ENCODE measurements around the gene KLF14. TPM values are rescaled to one million over a fixed set of nuclear protein-coding genes. Genes with fewer than 3 reads are reported as not detected.
"Not testable (repeated sequence)": the region's sequence is repeated elsewhere in the genome, so short reads cannot be mapped to it uniquely, and the experiment has no call there.

The KLF14 gene
- total RNA-seq, 1 donor from 2014 or later, result not detected

DNA sequence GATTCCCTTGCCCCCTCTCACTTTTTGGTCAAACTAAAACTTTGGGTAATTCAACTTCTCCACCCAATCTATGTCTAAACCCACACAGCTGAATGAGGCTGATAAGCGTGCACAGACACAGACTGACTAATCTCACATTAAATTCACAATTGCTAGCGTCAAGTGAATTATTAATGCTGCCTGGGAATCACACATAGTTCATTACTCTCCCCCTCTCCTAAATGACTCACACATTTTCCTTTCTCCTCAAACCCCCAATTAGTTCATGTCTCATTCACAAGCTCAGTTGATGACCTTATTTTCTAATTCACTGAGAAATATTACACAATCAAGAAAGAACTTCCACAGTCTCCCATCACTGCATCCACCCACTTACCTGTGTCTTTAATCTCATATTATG is 14.5 kb downstream of the KLF14 start:
- no peak for DNase-seq (ENCODE audit: low spot score)

- DNase-seq (ENCODE audit: low spot score), result no peak
These were observed 21.6 kb downstream of the KLF14 start for GRCh38 chr7:130712416-130712815.

DNA sequence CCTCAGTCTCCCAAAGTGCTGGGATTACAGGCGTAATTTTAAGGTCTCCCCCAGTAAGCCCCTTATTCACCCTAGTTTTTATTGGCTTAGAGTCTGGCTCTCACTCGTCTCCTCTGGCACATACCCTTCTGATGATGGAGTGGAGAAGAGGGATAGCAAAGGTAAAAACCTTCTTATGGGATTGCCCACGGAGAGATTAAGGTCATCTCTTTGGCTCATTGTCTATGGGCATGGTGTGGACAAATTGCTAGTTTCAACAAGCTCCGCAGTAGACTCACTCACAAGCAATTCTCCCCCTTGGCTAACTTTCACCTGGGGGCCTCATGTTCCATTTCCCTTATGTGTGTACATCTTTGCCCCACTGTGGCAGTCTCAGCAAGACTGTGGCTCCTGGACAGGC is 25.2 kb downstream of the KLF14 start:
- no peak for DNase-seq (ENCODE audit: low spot score)

GRCh38 chr7:130708001-130708400 is 26.0 kb downstream of the KLF14 start:
- DNase-seq (ENCODE audit: low spot score), result no peak

GRCh38 chr7:130703851-130704250 is 30.2 kb downstream of the KLF14 start:
- DNase-seq (ENCODE audit: low spot score), result no peak

DNA sequence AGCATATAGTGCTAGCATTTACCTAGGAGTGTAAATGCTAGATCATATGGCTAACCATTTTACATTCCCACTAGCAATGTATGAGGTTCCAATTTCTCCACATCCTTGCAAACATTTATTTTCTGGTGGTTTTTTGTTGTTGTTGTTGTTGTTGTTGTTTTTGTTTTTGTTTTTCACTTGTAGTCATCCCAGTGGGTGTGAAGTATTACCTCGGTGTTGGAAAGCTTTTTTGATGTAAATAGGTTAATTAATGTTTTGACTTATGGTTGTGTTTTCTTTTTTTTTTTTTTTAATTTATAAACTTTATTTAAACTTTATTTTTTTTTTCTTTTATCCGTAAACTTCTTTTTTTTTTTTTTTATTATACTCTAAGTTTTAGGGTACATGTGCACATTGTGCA is 32.4 kb downstream of the KLF14 start:
- no peak for DNase-seq (ENCODE audit: low spot score)

DNA sequence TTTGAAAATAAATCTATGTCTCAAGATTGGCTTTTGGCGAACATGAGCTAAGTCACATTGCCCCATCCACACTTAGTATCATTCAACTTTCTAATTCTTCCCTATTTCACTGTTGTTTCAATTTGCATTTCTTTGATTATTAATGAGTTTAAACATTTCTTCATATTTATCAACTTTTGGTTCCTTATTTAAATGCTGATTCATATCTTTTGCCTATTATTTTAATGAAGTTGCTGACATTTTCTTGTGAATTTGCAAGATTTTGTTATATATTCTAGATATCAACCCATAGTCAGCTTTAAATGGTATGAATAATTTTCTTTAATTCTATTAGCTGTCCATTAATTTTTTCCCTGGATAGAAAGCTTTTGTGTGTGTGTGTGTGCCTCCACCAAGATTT is 33.2 kb downstream of the KLF14 start:
- no peak for DNase-seq (ENCODE audit: low spot score)

GRCh38 chr7:130699686-130700085 is 34.3 kb downstream of the KLF14 start:
- DNase-seq (ENCODE audit: low spot score), result no peak

DNA sequence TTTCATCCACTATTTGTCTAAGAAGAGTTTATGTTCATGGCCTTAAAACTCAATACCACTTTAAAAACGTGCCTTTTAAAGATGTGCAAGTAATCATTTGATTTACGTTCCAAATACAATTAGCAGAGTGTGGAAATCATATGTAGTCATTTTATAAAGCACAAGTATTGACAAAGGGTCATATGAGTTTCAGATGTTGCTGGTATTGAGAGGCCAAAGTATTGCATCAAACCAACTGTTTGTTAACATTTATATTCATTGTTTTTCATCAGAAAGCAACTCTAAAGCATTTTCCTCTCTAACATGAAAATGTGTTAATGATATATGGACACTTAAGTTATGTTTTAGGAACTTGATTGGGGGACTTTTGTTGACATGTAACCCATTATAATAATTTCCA is 36.2 kb downstream of the KLF14 start:
- DNase-seq (ENCODE audit: low spot score), result no peak

DNA sequence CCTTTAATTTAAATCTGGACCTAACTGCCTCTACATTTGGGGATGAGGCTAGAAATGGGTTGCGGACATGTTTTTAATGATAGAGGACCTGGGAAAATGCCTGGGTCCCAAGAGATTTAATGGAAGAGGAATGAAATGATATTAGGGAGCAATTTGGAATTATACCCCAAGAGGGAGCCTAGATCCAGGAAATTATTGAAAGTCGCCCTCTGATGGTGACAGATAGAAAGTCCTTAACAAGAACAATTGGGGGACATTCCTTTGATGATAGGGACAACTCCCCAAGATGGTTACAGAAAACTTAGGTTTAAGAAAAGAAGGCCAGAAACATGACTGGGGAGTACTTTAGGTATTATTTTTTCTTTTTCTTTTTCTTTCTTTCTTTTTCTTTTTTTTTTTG is 38.2 kb downstream of the KLF14 start:
- DNase-seq (ENCODE audit: low spot score), result no peak

DNA sequence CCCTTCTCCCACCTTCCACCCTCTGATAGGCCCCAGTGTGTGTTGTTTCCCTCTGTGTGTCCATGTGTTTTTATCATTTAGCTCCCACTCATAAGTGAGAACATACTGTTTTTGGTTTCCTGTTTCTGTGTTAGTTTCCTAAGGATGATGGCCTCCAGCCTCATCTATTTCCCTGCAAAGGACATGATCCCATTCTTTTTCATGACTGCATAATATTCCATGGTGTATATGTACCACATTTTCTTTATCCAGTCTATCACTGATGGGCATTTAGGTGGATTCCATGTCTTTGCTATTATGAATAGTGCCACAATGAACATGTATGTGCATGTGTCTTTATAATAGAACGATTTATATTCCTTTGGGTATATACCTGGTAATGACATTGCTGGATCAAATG is 41.6 kb downstream of the KLF14 start:
- not testable (repeated sequence) for DNase-seq (ENCODE audit: low spot score)

DNA sequence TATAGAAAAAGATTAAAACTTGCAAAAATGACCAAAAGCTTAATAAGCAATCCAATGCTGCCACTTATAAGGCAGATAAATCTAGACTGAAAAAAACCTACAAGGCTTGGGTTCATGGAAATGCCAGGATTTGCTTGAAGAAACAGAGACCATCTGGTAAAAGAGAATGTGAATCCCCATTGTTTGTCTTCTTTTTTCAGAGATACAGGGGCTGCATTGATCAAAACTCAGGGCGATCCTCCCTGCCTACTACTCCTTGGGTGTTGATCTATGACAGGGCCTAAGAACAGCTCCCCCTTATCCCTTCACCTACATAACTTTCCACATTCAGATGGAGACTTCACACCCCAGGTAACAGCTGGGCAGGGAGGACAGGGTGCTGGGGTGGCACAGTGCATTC is 44.3 kb downstream of the KLF14 start:
- DNase-seq (ENCODE audit: low spot score), result no peak

- DNase-seq (ENCODE audit: low spot score), result no peak
These were observed 51.0 kb downstream of the KLF14 start for GRCh38 chr7:130683026-130683425.

Other genes starting within 250 kb of the KLF14 start
- gene MEST, start 242.1 kb downstream of the KLF14 start, total RNA-seq, result 18.6 TPM
- gene COPG2, start 65.5 kb downstream of the KLF14 start, total RNA-seq, result 25.8 TPM
- not detected for gene TSGA13, start 47.7 kb downstream of the KLF14 start, total RNA-seq

All from mucosa of gallbladder (tissue), 1 donor.